ENCODE measurements around the gene VWA1.
"Not testable (repeated sequence)": the region's sequence is repeated elsewhere in the genome, so short reads cannot be mapped to it uniquely, and the experiment has no call there.

DNA sequence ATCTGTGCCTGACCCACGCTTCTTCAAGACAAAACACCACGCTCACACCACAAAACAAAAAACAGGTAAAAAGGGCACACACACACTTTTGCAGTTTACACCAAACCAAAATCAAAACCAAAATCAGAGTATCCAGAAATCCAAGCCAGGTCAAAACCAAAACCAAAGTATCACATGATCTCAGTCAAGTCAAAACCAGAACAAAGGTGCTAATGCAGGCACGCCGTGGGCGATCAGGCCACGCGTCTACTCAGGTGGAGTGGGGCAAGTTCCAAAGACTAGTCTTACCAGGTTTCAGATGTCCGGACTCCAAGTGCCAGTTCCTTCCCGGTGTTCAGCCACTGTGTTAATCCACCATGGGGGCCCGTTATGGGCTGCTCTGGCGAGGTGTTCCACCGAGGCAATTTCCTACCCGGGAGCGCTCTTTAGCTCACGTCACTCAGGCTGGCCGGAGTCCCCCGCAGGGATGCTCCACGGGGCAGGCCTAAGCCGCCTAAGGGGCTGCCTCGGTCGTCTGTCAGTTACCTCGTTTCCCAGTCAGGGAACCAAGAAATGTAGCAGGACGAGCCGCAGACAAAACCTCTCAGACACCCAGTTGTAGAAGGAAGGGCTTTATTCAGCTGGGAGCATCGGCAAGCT lies 17.5 kb upstream of the VWA1 start:
- not testable (repeated sequence) for TF ChIP-seq CTCF, EZH2 (IDR thresholded peaks at IDR 0.05)
